PC-9 (cell line): ENCODE measurements around the gene MCMBP. TPM values are rescaled to one million over a fixed set of nuclear protein-coding genes. Genes with fewer than 3 reads are reported as not detected.
"Not testable (repeated sequence)": the region's sequence is repeated elsewhere in the genome, so short reads cannot be mapped to it uniquely, and the experiment has no call there.

Source experiments
- BruUV-seq: library from RNA; stranded (reverse); fragments of 400-500 nt; replicated peaks from 2 replicates; lab custom pipeline; 2021; lab: Mats Ljungman, UMichigan
- CTCF ChIA-PET: fragments of 300-600 bp; sonication (Branson Sonifier 250); formaldehyde crosslinking; loops from one replicate; lab custom pipeline; 2022; ENCODE audit warnings: antibody characterized with exemption; lab: Charles Lee
- POLR2A ChIA-PET: fragments of 300-600 bp; sonication (Branson Sonifier 250); formaldehyde crosslinking; loops from one replicate; lab custom pipeline; 2022; ENCODE audit warnings: antibody characterized with exemption; ENCODE audit not compliant: unreplicated experiment; lab: Charles Lee
- DNase-seq, 2 experiments: peaks; one replicate each; pipeline versions ENCODE4 v3.0.0 to v3.0.0-alpha.2; 2015 to 2022; ENCODE audit warnings: mixed read lengths in 1 of 2
- H2AFZ ChIP-seq: fragments of 200-600 bp; sonication (generic); 2 replicates; pipeline ENCODE4 v1.8.1; 2017; ENCODE audit warnings: antibody characterized with exemption
- H3F3A ChIP-seq: fragments of 200-600 bp; sonication (generic); 2 replicates; pipeline ENCODE4 v1.8.1; 2017; ENCODE audit warnings: antibody characterized with exemption, mild to moderate bottlenecking, low read depth; ENCODE audit not compliant: insufficient read depth
- H3K27ac ChIP-seq: fragments of 200-600 bp; sonication (generic); 2 replicates; pipeline ENCODE4 v1.6.1; 2016; ENCODE audit warnings: mixed run types
- H3K27me3 ChIP-seq: fragments of 200-600 bp; sonication (generic); 2 replicates; pipeline ENCODE4 v1.6.1; 2016; ENCODE audit warnings: low read depth, mixed run types; ENCODE audit not compliant: insufficient read depth
- H3K36me3 ChIP-seq: fragments of 200-600 bp; sonication (generic); 2 replicates; pipeline ENCODE4 v1.6.1; 2016; ENCODE audit warnings: low read depth, mixed run types
- H3K4me1 ChIP-seq: fragments of 200-600 bp; sonication (generic); replicated peaks from 2 replicates; pipeline ENCODE4 v1.6.1; 2016; ENCODE audit warnings: mixed run types; ENCODE audit not compliant: insufficient read depth
- H3K4me2 ChIP-seq: fragments of 200-600 bp; sonication (generic); 2 replicates; pipeline ENCODE4 v1.6.1; 2017; ENCODE audit warnings: mixed run types
- H3K4me3 ChIP-seq: fragments of 200-600 bp; sonication (generic); 2 replicates; pipeline ENCODE4 v1.6.1; 2016; ENCODE audit warnings: mixed run types
- H3K79me2 ChIP-seq: fragments of 200-600 bp; sonication (generic); 2 replicates; pipeline ENCODE4 v1.6.1; 2017; ENCODE audit warnings: low read depth, mixed run types
- H3K9me2 ChIP-seq: fragments of 200-600 bp; sonication (generic); 2 replicates; pipeline ENCODE4 v1.8.1; 2017; ENCODE audit warnings: mild to moderate bottlenecking; ENCODE audit not compliant: insufficient read depth
- H3K9me3 ChIP-seq: fragments of 200-600 bp; sonication (generic); 2 replicates; pipeline ENCODE4 v1.8.1; 2016; ENCODE audit warnings: low read depth; ENCODE audit not compliant: insufficient read depth
- H4K20me1 ChIP-seq: fragments of 200-600 bp; sonication (generic); 2 replicates; pipeline ENCODE4 v1.8.1; 2017; ENCODE audit not compliant: insufficient read depth
- CTCF ChIP-seq: fragments of 200-600 bp; sonication (generic); conservative IDR thresholded peaks from 2 replicates; pipeline ENCODE4 v1.6.1; 2017; ENCODE audit warnings: mixed run types, antibody characterized with exemption, mild to moderate bottlenecking, moderate library complexity
- EZH2 ChIP-seq: fragments of 200-600 bp; sonication (generic); IDR thresholded peaks from 2 replicates; pipeline ENCODE4 v1.8.0; 2017; ENCODE audit warnings: antibody characterized with exemption, low read depth
- intact Hi-C: fragments of 100-400 bp; cut with micrococcal nuclease; formaldehyde crosslinking; loops from one replicate; pipeline ENCODE4 v1.10.0; 2022; ENCODE audit not compliant: unreplicated experiment
- total RNA-seq: library from RNA; stranded (reverse); gene quantifications from 2 replicates; pipeline ENCODE4 v1.2.3, GENCODE V29; 2021

The MCMBP gene
- total RNA-seq, 1 experiment from 2014 or later, result 36.7 TPM

- CTCF ChIA-PET, result interaction anchor here (0.5 to 0.6 kb wide), 2 partner anchors 147 to 188 kb away, joined by 4 to 15 read pairs; no protein-coding TSS in a partner anchor
- Histone ChIP-seq H2AFZ (peak overlapping the region; percentile 76), H3K79me2 (peaks cover 50% of the 10 kb centered on the region), H3K27ac (no peak overlapping the region), H4K20me1 (peaks cover 20% of the 10 kb centered on the region; the same call in 1 of the 2 replicates), H3K36me3 (no peaks in the 10 kb centered on the region), H3K4me3 (peak overlapping the region; percentile 92), H3K9me2 (no peaks in the 10 kb centered on the region), H3K9me3 (no peaks in the 10 kb centered on the region), H3F3A (no peaks in the 10 kb centered on the region), H3K4me1 (peaks cover 17% of the 10 kb centered on the region), H3K4me2 (peak overlapping the region; percentile 93), H3K27me3 (no peaks in the 10 kb centered on the region)
- intact Hi-C loops, result loop anchor here (1.0 kb wide), 1 partner anchor 20 kb away; the partner anchor contains the start of gene SEC23IP
- TF ChIP-seq CTCF, result no peak
- TF ChIP-seq EZH2, result no peak
- no TSS peak for BruUV-seq
- peak; percentile 53 to 62 for DNase-seq
- POLR2A ChIA-PET, result interaction anchor here (0.6 to 0.7 kb wide), 4 partner anchors 15 to 271 kb away, joined by 3 to 50 read pairs (median 3); no protein-coding TSS in a partner anchor
Observed at GRCh38 chr10:119871881-119872609, 598 bp downstream of the MCMBP start.

GRCh38 chr10:119869398-119869797 lies 3.2 kb downstream of the MCMBP start:
- H3K4me3 ChIP-seq, H3K27me3 ChIP-seq, H3K27ac ChIP-seq, DNase-seq, H3F3A ChIP-seq, CTCF ChIA-PET, POLR2A ChIA-PET, H2AFZ ChIP-seq, BruUV-seq, intact Hi-C loops, H3K9me2 ChIP-seq, H3K36me3 ChIP-seq, H3K9me3 ChIP-seq, H3K4me2 ChIP-seq: not testable (repeated sequence)
- Histone ChIP-seq H3K79me2 (peaks cover 74% of the 10 kb centered on the region), H4K20me1 (peaks cover 27% of the 10 kb centered on the region), H3K4me1 (peaks cover 17% of the 10 kb centered on the region)

GRCh38 chr10:119867317-119867716 lies 5.3 kb downstream of the MCMBP start:
- ChIA-PET POLR2A (no interaction called here), CTCF (interaction anchor here (0.5 kb wide), 1 partner anchor 186 kb away, joined by 3 read pairs; no protein-coding TSS in a partner anchor)
- no peaks in the 10 kb centered on the region for H3F3A ChIP-seq
- no peaks in the 10 kb centered on the region for H3K9me2 ChIP-seq
- intact Hi-C loops, result no loop called here
- no peaks in the 10 kb centered on the region for H3K9me3 ChIP-seq
- H3K27ac ChIP-seq, result no peak overlapping the region
- H3K4me1 ChIP-seq, result peaks cover 13% of the 10 kb centered on the region
- no peak overlapping the region for H3K4me3 ChIP-seq
- no peaks in the 10 kb centered on the region for H3K27me3 ChIP-seq
- DNase-seq, result no peak
- no peak overlapping the region for H3K4me2 ChIP-seq
- no peaks in the 10 kb centered on the region for H3K36me3 ChIP-seq
- H3K79me2 ChIP-seq, result peaks cover 95% of the 10 kb centered on the region
- no peak for TF ChIP-seq CTCF
- no peak for TF ChIP-seq EZH2
- BruUV-seq, result no TSS peak
- H2AFZ ChIP-seq, result no peak overlapping the region
- H4K20me1 ChIP-seq, result peaks cover 27% of the 10 kb centered on the region
